DMS53 (cell line): Measurements from ENCODE around the gene WWC1.
"Not testable (repeated sequence)": the region's sequence is repeated elsewhere in the genome, so short reads cannot be mapped to it uniquely, and the experiment has no call there.

Experiments
- DNase-seq: peaks from one replicate; lab custom pipeline; 2025; lab: John Stamatoyannopoulos, UW

The WWC1 gene

GRCh38 chr5:168334695-168335094, 43.2 kb downstream of the WWC1 start:
- DNase-seq = no peak

GRCh38 chr5:168337361-168337760, 45.9 kb downstream of the WWC1 start:
- DNase-seq = no peak

GRCh38 chr5:168339109-168339771, 47.8 kb downstream of the WWC1 start:
- DNase-seq = no peak

- DNase-seq = not testable (repeated sequence)
These were observed 48.3 kb downstream of the WWC1 start for GRCh38 chr5:168339772-168340140.

GRCh38 chr5:168340487-168340886, 49.0 kb downstream of the WWC1 start:
- no peak for DNase-seq

- DNase-seq = no peak
These were observed 49.7 kb downstream of the WWC1 start for GRCh38 chr5:168341178-168341577.

- no peak for DNase-seq
These were observed 50.8 kb downstream of the WWC1 start for GRCh38 chr5:168342151-168342825.

- DNase-seq = no peak
These were observed 51.5 kb downstream of the WWC1 start for GRCh38 chr5:168342985-168343384.

- peak; percentile 56 for DNase-seq
These were observed 55.0 kb downstream of the WWC1 start for GRCh38 chr5:168346417-168346816.

GRCh38 chr5:168347368-168348083, 56.1 kb downstream of the WWC1 start:
- no peak for DNase-seq

- DNase-seq = peak; percentile 49
These were observed 56.6 kb downstream of the WWC1 start for GRCh38 chr5:168348084-168348414.

- DNase-seq = no peak
These were observed 58.9 kb downstream of the WWC1 start for GRCh38 chr5:168350315-168350714.

- no peak for DNase-seq
These were observed 61.9 kb downstream of the WWC1 start for GRCh38 chr5:168353216-168353957.

- no peak for DNase-seq
These were observed 63.0 kb downstream of the WWC1 start for GRCh38 chr5:168354397-168354796.

GRCh38 chr5:168356171-168356570, 64.7 kb downstream of the WWC1 start:
- no peak for DNase-seq

GRCh38 chr5:168356592-168356991, 65.1 kb downstream of the WWC1 start:
- no peak for DNase-seq

GRCh38 chr5:168357876-168358275, 66.4 kb downstream of the WWC1 start:
- no peak for DNase-seq

GRCh38 chr5:168359820-168360460, 68.5 kb downstream of the WWC1 start:
- DNase-seq = peak; percentile 39

GRCh38 chr5:168360521-168361285, 69.3 kb downstream of the WWC1 start:
- DNase-seq = no peak

GRCh38 chr5:168362097-168362885, 70.8 kb downstream of the WWC1 start:
- peak; percentile 73 for DNase-seq
